Measurements from ENCODE around the gene MARK4.

GRCh38 chr19:45311621-45312020 is 60.5 kb downstream of the MARK4 start:
- TF ChIP-seq POLR2A (IDR thresholded peaks at IDR 0.05) (no peak), CTCF (IDR thresholded peaks at IDR 0.05) (no peak)

Measured in adrenal gland (tissue), 5 donors.